Duodenal mucosa (tissue), 2 donors: ENCODE data around the gene SEC14L5.

Source experiments
- H3K27ac ChIP-seq: one replicate; pipeline ENCODE4 v1.7.0; 2013; ENCODE audit warnings: low read depth, low read length
- H3K27me3 ChIP-seq, 2 donors: one replicate each; pipeline ENCODE4 v1.7.0; 2013; ENCODE audit warnings: low read length in 2 of 2, control low read depth in 1 of 2; ENCODE audit not compliant: insufficient read depth in 2 of 2, control insufficient read depth in 1 of 2
- H3K36me3 ChIP-seq, 2 donors: one replicate each; pipeline ENCODE4 v1.7.0; 2013; ENCODE audit warnings: low read length in 2 of 2, control low read depth in 1 of 2; ENCODE audit not compliant: insufficient read depth in 2 of 2, control insufficient read depth in 1 of 2
- H3K4me1 ChIP-seq, 2 donors: one replicate each; pipeline ENCODE4 v1.7.0; 2013; ENCODE audit warnings: low read length in 2 of 2, control low read depth in 1 of 2; ENCODE audit not compliant: insufficient read depth in 2 of 2, control insufficient read depth in 1 of 2
- H3K4me3 ChIP-seq, 2 donors: one replicate each; pipeline ENCODE4 v1.7.0; 2013; ENCODE audit warnings: low read length in 2 of 2, low read depth in 1 of 2
- H3K9ac ChIP-seq, 2 donors: one replicate each; pipeline ENCODE4 v1.7.0; 2013; ENCODE audit warnings: low read length in 2 of 2, low read depth in 1 of 2
- H3K9me3 ChIP-seq, 2 donors: one replicate each; pipeline ENCODE4 v1.7.0; 2013; ENCODE audit warnings: low read length in 2 of 2, control low read depth in 1 of 2; ENCODE audit not compliant: control insufficient read depth in 1 of 2

The SEC14L5 gene

GRCh38 chr16:5062790-5063765 is 104.9 kb downstream of the SEC14L5 start:
- H3K4me1 ChIP-seq, result peaks cover 10 to 15% of the 10 kb centered on the region in 2 donors
- no peaks in the 10 kb centered on the region for H3K9me3 ChIP-seq
- H3K27ac ChIP-seq, result no peak overlapping the region
- H3K27me3 ChIP-seq, result no peaks in the 10 kb centered on the region
- no peak overlapping the region for H3K4me3 ChIP-seq
- no peak overlapping the region for H3K9ac ChIP-seq
- no peaks in the 10 kb centered on the region for H3K36me3 ChIP-seq

GRCh38 chr16:5064915-5065314 is 106.8 kb downstream of the SEC14L5 start:
- Histone ChIP-seq H3K27me3 (no peaks in the 10 kb centered on the region), H3K4me3 (no peak overlapping the region), H3K9ac (no peak overlapping the region), H3K9me3 (no peaks in the 10 kb centered on the region), H3K4me1 (peaks cover 10 to 15% of the 10 kb centered on the region in 2 donors), H3K36me3 (no peaks in the 10 kb centered on the region), H3K27ac (no peak overlapping the region)

DNA sequence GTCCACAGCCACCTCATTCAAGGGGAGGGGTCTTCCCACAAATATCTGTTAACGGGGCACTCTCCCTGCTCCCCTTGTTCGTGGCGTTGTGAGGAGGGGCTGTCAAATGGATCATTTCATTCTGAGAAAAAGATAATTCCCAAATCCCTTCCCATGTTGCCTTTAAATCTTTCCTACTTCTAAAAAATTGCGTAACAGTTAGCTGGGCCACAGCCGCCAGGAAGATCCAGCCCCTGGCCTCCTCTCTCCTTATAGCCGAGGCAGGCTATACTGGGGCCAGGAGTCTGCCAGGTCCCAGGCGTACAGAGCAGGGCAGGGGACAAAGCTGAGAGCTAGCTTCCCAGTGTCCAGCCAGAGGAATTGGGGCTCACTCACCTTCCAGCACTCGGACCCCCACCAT is 107.2 kb downstream of the SEC14L5 start:
- H3K4me3 ChIP-seq, result peak overlapping the region in 1 of 2 donors; percentile 10
- H3K9ac ChIP-seq, result no peak overlapping the region
- H3K36me3 ChIP-seq, result no peaks in the 10 kb centered on the region
- no peaks in the 10 kb centered on the region for H3K9me3 ChIP-seq
- no peak overlapping the region for H3K27ac ChIP-seq
- H3K4me1 ChIP-seq, result peaks cover 10 to 15% of the 10 kb centered on the region in 2 donors
- H3K27me3 ChIP-seq, result no peaks in the 10 kb centered on the region

GRCh38 chr16:5065813-5066212 is 107.7 kb downstream of the SEC14L5 start, which contains the start of gene C16orf89:
Gene C16orf89, minus strand, starts transcription at chr16:5065956. Its CDS starts 48 bp downstream, at chr16:5065908.
- Histone ChIP-seq H3K27ac (no peak within 1 kb of the TSS), H3K36me3 (no peaks in the 10 kb centered on the region), H3K27me3 (no peaks in the 10 kb centered on the region), H3K4me1 (peaks cover 10 to 15% of the 10 kb centered on the region in 2 donors), H3K4me3 (peak within 1 kb of the TSS in 1 of 2 donors; percentile 10), H3K9ac (no peak within 1 kb of the TSS), H3K9me3 (no peaks in the 10 kb centered on the region)

DNA sequence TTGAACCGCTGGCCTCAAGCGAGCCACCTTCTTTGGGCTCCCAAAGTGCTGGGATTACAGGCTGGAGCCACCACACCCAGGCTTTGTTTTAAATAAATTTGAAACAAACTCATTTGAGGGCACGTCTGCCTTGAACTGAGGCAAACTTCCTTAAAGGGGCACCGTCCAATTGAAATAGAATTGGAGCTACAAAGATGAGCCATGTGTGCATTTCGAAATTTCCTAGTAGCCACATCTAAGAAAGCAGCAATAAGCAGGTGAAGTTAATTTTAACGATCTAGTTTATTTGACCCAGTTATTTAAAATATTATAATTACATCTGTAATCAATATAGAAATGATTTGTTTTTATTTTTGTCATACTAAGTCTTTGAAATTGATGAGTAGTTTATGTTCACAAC is 108.4 kb downstream of the SEC14L5 start:
- Histone ChIP-seq H3K27me3 (no peaks in the 10 kb centered on the region), H3K9me3 (no peaks in the 10 kb centered on the region), H3K4me3 (no peak overlapping the region), H3K4me1 (peaks cover 15 to 19% of the 10 kb centered on the region in 2 donors), H3K27ac (no peak overlapping the region), H3K36me3 (no peaks in the 10 kb centered on the region), H3K9ac (no peak overlapping the region)
